Measurements from ENCODE around the gene SEPTIN6. TPM values are rescaled to one million over a fixed set of nuclear protein-coding genes. Genes with fewer than 3 reads are reported as not detected.
"Not testable (repeated sequence)": the region's sequence is repeated elsewhere in the genome, so short reads cannot be mapped to it uniquely, and the experiment has no call there.

Gene SEPTIN6
- total RNA-seq, 1 experiment from 2014 or later: 7.7 TPM

GRCh38 chrX:119667111-119667878, 25.7 kb downstream of the SEPTIN6 start:
- no TSS peak for BruUV-seq (replicated peaks)
- peaks cover 4% of the 10 kb centered on the region for H3K4me1 Mint-ChIP-seq (ENCODE audit: low read depth, unreplicated experiment)
- intact Hi-C loops (cut with micrococcal nuclease; ENCODE audit: unreplicated experiment): no loop called here
- DNase-seq: no peak
- H3K36me3 Mint-ChIP-seq (ENCODE audit: insufficient read depth, unreplicated experiment): no peaks in the 10 kb centered on the region
- no peak overlapping the region for H3K4me3 Mint-ChIP-seq (ENCODE audit: low read depth, unreplicated experiment)
- TF ChIP-seq, protein P1, sequence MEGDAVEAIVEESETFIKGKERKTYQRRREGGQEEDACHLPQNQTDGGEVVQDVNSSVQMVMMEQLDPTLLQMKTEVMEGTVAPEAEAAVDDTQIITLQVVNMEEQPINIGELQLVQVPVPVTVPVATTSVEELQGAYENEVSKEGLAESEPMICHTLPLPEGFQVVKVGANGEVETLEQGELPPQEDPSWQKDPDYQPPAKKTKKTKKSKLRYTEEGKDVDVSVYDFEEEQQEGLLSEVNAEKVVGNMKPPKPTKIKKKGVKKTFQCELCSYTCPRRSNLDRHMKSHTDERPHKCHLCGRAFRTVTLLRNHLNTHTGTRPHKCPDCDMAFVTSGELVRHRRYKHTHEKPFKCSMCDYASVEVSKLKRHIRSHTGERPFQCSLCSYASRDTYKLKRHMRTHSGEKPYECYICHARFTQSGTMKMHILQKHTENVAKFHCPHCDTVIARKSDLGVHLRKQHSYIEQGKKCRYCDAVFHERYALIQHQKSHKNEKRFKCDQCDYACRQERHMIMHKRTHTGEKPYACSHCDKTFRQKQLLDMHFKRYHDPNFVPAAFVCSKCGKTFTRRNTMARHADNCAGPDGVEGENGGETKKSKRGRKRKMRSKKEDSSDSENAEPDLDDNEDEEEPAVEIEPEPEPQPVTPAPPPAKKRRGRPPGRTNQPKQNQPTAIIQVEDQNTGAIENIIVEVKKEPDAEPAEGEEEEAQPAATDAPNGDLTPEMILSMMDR (IDR thresholded peaks at IDR 0.05; ENCODE audit: unreplicated experiment): no peak
- CTCF ChIA-PET: no interaction called here
- no peaks in the 10 kb centered on the region for H3K27me3 Mint-ChIP-seq (ENCODE audit: unreplicated experiment)
- no peaks in the 10 kb centered on the region for H3K9me3 Mint-ChIP-seq (ENCODE audit: low read depth, unreplicated experiment)
- H3K27ac Mint-ChIP-seq (ENCODE audit: unreplicated experiment): no peak overlapping the region

GRCh38 chrX:119664877-119665276, 28.1 kb downstream of the SEPTIN6 start:
- H3K4me1 Mint-ChIP-seq (ENCODE audit: low read depth, unreplicated experiment); H3K9me3 Mint-ChIP-seq (ENCODE audit: low read depth, unreplicated experiment); H3K4me3 Mint-ChIP-seq (ENCODE audit: low read depth, unreplicated experiment); H3K27ac Mint-ChIP-seq (ENCODE audit: unreplicated experiment); DNase-seq; BruUV-seq (replicated peaks); intact Hi-C loops (cut with micrococcal nuclease; ENCODE audit: unreplicated experiment); H3K36me3 Mint-ChIP-seq (ENCODE audit: insufficient read depth, unreplicated experiment); H3K27me3 Mint-ChIP-seq (ENCODE audit: unreplicated experiment): not testable (repeated sequence)
- CTCF ChIA-PET: interaction anchor here (0.7 kb wide), 1 partner anchor 28 kb away, joined by 4 read pairs; the partner anchor contains the start of gene SEPTIN6

DNA sequence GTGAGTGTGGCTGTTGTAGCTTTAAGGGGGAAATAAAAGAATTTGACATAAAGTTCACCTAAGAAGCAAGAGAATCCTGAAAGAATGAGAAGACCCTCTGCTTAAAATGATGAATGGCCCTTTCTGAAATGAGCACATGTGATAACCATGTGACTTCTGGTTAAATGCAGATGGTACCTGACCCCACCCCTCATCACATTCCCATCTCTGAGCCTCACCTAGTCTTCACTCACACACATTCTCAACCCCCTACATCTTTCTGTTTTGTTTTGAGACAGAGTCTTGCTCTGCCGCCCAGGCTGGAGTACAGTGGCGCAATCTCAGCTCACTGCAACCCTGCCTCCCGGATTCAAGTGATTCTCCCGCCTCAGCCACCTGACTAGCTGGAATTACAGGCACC, 31.5 kb downstream of the SEPTIN6 start:
- TF ChIP-seq, protein P1 (IDR thresholded peaks at IDR 0.05; ENCODE audit: unreplicated experiment): no peak
- no peak for DNase-seq
- no TSS peak for BruUV-seq (replicated peaks)
- no peaks in the 10 kb centered on the region for H3K27me3 Mint-ChIP-seq (ENCODE audit: unreplicated experiment)
- H3K27ac Mint-ChIP-seq (ENCODE audit: unreplicated experiment): no peak overlapping the region
- intact Hi-C loops (cut with micrococcal nuclease; ENCODE audit: unreplicated experiment): no loop called here
- H3K36me3 Mint-ChIP-seq (ENCODE audit: insufficient read depth, unreplicated experiment): peaks cover 5% of the 10 kb centered on the region
- no peak overlapping the region for H3K4me3 Mint-ChIP-seq (ENCODE audit: low read depth, unreplicated experiment)
- H3K9me3 Mint-ChIP-seq (ENCODE audit: low read depth, unreplicated experiment): no peaks in the 10 kb centered on the region
- peaks cover 8% of the 10 kb centered on the region for H3K4me1 Mint-ChIP-seq (ENCODE audit: low read depth, unreplicated experiment)
- CTCF ChIA-PET: interaction anchor here (0.6 to 0.7 kb wide), 2 partner anchors 8 to 73 kb away, joined by 3 to 8 read pairs; no protein-coding TSS in a partner anchor

DNA sequence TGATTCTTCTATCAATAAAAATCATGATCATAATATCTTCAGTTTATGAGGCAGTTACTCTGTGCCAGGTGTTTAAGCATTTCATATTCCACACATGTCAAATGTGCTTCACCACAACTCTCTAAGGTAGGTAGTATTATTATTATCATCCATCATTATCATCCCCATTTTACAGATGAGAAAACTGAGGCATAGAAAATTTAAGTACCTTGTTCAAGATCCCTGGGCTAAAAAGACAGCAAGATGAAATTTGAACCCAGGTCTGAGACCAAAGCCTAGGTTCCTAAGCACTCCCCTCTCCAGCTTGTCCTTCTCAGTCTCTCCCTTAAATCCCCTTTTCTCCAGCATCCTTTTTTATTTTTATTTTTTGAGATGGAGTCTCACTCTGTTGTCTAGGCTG, 33.4 kb downstream of the SEPTIN6 start:
- TF ChIP-seq, protein P1 (IDR thresholded peaks at IDR 0.05; ENCODE audit: unreplicated experiment): no peak
- H3K27ac Mint-ChIP-seq (ENCODE audit: unreplicated experiment): no peak overlapping the region
- no peaks in the 10 kb centered on the region for H3K27me3 Mint-ChIP-seq (ENCODE audit: unreplicated experiment)
- no TSS peak for BruUV-seq (replicated peaks)
- no peak for DNase-seq
- H3K9me3 Mint-ChIP-seq (ENCODE audit: low read depth, unreplicated experiment): no peaks in the 10 kb centered on the region
- H3K36me3 Mint-ChIP-seq (ENCODE audit: insufficient read depth, unreplicated experiment): peaks cover 10% of the 10 kb centered on the region
- CTCF ChIA-PET: no interaction called here
- H3K4me3 Mint-ChIP-seq (ENCODE audit: low read depth, unreplicated experiment): no peak overlapping the region
- intact Hi-C loops (cut with micrococcal nuclease; ENCODE audit: unreplicated experiment): loop anchor here (5.0 kb wide), 1 partner anchor 47 kb away; no protein-coding TSS in a partner anchor
- H3K4me1 Mint-ChIP-seq (ENCODE audit: low read depth, unreplicated experiment): peaks cover 19% of the 10 kb centered on the region

- H3K4me3 Mint-ChIP-seq (ENCODE audit: low read depth, unreplicated experiment): no peak overlapping the region
- intact Hi-C loops (cut with micrococcal nuclease; ENCODE audit: unreplicated experiment): loop anchor here (5.0 kb wide), 1 partner anchor 43 kb away; no protein-coding TSS in a partner anchor
- peaks cover 19% of the 10 kb centered on the region for H3K4me1 Mint-ChIP-seq (ENCODE audit: low read depth, unreplicated experiment)
- no TSS peak for BruUV-seq (replicated peaks)
- no peaks in the 10 kb centered on the region for H3K27me3 Mint-ChIP-seq (ENCODE audit: unreplicated experiment)
- H3K36me3 Mint-ChIP-seq (ENCODE audit: insufficient read depth, unreplicated experiment): peaks cover 6% of the 10 kb centered on the region
- no peak overlapping the region for H3K27ac Mint-ChIP-seq (ENCODE audit: unreplicated experiment)
- CTCF ChIA-PET: no interaction called here
- no peak for DNase-seq
- no peaks in the 10 kb centered on the region for H3K9me3 Mint-ChIP-seq (ENCODE audit: low read depth, unreplicated experiment)
- TF ChIP-seq, protein P1 (IDR thresholded peaks at IDR 0.05; ENCODE audit: unreplicated experiment): no peak
Observed at GRCh38 chrX:119655125-119655524, 37.8 kb downstream of the SEPTIN6 start.

Data from Calu3 (cell line).